D341Med (cell line): ENCODE data around the gene ZNF672.

Source experiments
- DNase-seq: peaks from one replicate; pipeline ENCODE4 v3.0.0; 2012; ENCODE audit warnings: low spot score

ZNF672 gene

DNA sequence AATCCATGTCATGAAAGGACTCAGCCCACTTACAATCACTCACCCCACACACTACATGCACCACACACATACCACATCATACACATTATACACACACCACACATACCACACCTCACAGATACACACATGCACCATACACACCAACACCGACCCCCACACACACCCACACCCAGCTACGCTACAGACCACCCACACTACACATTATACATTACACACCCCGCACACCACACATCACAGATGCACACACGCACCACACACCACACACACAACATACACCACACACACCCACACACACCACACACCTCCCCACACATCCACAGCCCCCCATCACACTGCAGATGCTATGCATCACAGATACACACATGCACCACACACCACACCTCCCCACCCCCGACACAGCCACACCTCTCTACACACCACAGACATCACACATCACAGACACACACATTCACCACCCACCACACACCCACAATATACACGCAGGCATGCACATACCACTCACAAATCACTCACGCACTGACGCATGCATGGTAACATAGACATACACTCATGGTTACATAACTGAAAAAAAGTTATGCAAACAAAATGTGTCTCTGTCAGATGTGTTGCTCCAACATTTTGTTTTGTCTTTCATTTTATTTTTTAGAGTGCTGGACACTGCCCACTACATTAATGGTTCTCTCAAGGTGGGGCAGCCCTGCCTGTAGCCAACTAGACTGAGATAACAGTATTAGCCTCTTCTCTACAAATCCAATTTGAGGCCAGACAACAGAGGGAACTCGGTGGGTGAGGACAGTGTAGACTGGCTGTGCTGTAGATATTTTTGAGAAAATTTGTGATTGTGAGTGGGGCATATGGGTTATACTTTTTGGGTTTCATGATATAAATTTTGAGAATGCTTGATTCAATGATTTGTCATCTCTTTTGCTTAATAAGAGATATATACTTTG lies 52.8 kb downstream of the ZNF672 start:
- DNase-seq, result no peak

DNA sequence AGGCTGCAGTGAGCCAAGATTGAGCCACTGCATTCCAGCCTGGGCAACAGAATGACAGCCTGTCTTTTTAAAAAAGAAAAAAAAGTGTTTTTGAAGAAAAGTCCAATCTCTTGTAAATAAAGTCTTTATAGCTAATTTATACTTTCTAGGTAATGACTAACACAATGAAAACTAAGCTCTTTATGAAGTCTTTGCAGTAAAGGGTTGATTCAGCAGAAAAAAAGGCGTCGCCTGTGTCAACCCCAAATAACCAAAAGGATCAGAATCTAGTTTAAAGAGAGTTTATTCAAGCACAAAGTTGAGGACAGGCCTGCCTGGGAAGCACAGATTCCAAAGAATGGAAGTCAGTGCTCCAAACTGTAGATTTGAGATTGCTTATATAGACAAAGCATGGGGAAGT lies 53.7 kb downstream of the ZNF672 start:
- no peak for DNase-seq

DNA sequence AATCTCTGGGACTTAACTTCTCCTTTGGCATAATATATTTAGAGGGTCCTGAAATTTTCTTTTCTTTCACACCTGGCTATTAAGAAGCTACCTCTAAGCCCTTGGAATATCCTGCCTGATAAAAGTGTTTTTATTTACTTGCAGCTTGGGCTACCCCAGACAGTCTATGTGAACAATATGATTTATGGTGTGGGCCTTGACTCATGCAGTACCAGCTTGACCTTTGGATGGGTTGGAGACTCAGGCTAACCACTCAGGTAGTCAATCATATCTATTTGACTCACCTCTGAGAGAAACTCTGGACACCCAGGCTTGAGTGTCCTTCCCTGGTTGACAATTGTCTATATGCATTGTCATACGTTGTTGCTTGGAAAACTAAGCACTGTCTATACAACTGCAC lies 54.6 kb downstream of the ZNF672 start:
- DNase-seq, result no peak

DNA sequence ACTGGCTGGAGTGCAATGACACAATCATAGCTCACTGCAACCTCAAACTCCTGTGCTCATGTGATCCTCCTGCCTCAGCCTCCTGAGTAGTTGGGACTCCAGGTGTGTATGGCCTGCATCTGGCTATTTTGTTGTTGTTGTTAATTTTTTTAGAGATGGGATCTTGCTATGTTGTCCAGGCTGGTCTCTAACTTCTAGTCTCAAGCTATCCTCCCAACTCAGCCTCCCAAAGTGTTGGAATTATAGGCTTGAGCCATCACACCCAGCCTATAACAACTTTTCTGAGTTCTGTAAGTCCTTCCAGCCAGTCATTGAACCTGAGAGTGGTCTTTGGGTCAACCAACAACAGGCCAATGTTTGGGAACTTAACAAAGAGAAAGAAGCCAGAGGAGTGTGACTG lies 56.8 kb downstream of the ZNF672 start:
- no peak for DNase-seq

DNA sequence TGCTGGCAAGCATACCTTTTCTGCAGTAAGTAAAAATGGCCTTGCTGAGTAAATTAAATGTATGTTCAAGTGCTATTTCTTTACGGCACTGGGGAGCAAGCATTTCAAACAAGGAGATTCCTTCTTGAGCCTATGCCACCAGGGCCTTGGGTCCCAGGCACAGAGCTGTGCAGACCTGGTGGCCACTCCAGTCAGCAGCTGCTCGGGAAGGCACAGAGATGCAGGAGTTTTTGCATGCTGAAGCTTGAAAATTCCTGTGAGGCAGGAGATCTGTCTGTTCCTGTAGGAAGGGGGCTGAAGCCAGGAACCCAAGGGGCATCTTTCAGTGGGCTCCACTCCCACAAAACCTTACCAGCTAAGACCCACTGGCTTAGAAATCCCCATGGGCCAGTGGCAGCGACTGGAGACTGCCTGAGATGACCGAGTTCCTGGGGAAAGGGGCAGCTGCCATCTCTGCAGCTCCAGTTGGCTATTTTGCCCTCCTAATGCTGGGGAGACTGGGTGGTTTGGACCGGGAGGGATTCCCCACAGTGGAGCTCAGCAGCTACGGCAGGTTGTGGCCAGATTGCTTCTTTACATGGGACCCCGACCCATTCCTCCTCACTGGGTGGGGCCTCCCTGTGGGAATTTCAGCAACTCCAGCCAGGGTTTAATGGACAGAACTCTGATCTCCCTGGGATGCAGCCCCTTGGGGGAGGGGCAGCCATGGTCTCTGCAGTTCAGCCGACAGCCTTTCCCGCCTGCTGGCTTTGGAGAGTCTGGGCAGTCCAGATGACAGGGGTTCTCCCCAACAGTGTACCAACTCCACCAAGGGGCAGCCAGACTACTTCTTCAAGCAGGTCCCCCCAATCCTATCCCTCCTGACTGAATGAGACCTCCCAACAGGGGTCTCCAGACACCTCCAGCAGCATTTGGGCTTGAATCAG lies 59.7 kb downstream of the ZNF672 start:
- no peak for DNase-seq
